ENCODE results near the gene SLC8A3.

- TF ChIP-seq CTCF (IDR thresholded peaks at IDR 0.05) (no peak), TCF7L2 (IDR thresholded peaks at IDR 0.05; ENCODE audit: low read depth, low read length) (no peak)
These were observed 36.0 kb downstream of the SLC8A3 start for GRCh38 chr14:70152704-70153103.
